K562 (cell line): ENCODE data around the gene PCDHGB7. TPM values are rescaled to one million over a fixed set of nuclear protein-coding genes. Genes with fewer than 3 reads are reported as not detected.

ENCODE experiments used
- ATAC-seq: fragments of 200-7000 bp; cut with Tn5 transposase; 3 replicates; pipeline ENCODE4 v1.9.1; 2020; ENCODE audit warnings: moderate library complexity
- BruUV-seq: library from RNA; stranded (reverse); fragments of 400-500 nt; replicated peaks from 2 replicates; lab custom pipeline; 2021; lab: Mats Ljungman, UMichigan
- CTCF ChIA-PET: fragments of 300-600 bp; formaldehyde crosslinking; extraction: SDS; loops from one replicate; lab custom pipeline; 2021; ENCODE audit warnings: low intra/inter-chr PET ratio; lab: Yijun Ruan, JAX
- POLR2A ChIA-PET: fragments of 300-600, 350-650 bp; sonication (Branson Sonifier 250); formaldehyde crosslinking; extraction: SDS; loops from one replicate; lab custom pipeline; 2021; ENCODE audit warnings: antibody characterized with exemption, inconsistent platforms; lab: Yijun Ruan, JAX
- DNase-seq, 4 experiments: peaks; one replicate each; pipeline versions ENCODE4 v3.0.0 to v3.0.0-alpha.2; 2011 to 2018; ENCODE audit warnings: low spot score in 3 of 4, mixed read lengths in 3 of 4; ENCODE audit errors: extremely low read depth in 1 of 4
- FAIRE-seq: peaks from 2 replicates; lab custom pipeline; 2011; peaks lifted over from hg19 to GRCh38; lab: Jason Lieb, UNC
- H2AFZ ChIP-seq: 2 replicates; pipeline ENCODE4 v1.6.0; 2011; ENCODE audit warnings: low read depth, low read length, control low read depth, inconsistent platforms
- H3K27ac ChIP-seq: fragments of 200-600 bp; 3 replicates; pipeline ENCODE4 v1.8.0; 2011; ENCODE audit warnings: low read depth, mild to moderate bottlenecking, control low read depth, inconsistent platforms, low read length, moderate library complexity, mixed read lengths; ENCODE audit errors: extremely low read depth
- H3K27me3 ChIP-seq, 2 experiments: fragments of 300-600 bp in 1 of 2; 2 replicates in 1 of 2; 3 replicates in 1 of 2; pipeline versions ENCODE4 v1.6.0 to v1.8.0; 2011; ENCODE audit warnings: inconsistent platforms in 2 of 2, low read length in 2 of 2, mild to moderate bottlenecking in 1 of 2, mixed read lengths in 1 of 2, moderate library complexity in 1 of 2; ENCODE audit not compliant: control insufficient read depth in 2 of 2, insufficient read depth in 2 of 2
- H3K36me3 ChIP-seq: fragments of 300-600 bp; 3 replicates; pipeline ENCODE4 v1.8.0; 2011; ENCODE audit warnings: mild to moderate bottlenecking, low read length, inconsistent platforms; ENCODE audit not compliant: control insufficient read depth, insufficient read depth
- H3K4me1 ChIP-seq, 2 experiments: fragments of 200-600 bp in 1 of 2; replicated peaks in 1 of 2; 2 replicates in 1 of 2; 3 replicates in 1 of 2; pipeline versions ENCODE4 v1.5.1 to v1.8.0; 2011; ENCODE audit warnings: inconsistent platforms in 2 of 2, low read length in 2 of 2, mild to moderate bottlenecking in 1 of 2, mixed read lengths in 1 of 2, moderate library complexity in 1 of 2; ENCODE audit not compliant: control insufficient read depth in 2 of 2, insufficient read depth in 2 of 2
- H3K4me2 ChIP-seq: 2 replicates; pipeline ENCODE4 v1.6.1; 2011; ENCODE audit warnings: low read length, control low read depth, inconsistent platforms, mixed read lengths; ENCODE audit not compliant: insufficient read depth
- H3K4me3 ChIP-seq: fragments of 200-600 bp; sonication (generic), shearing (Covaris generic); 2 replicates; pipeline ENCODE4 v1.5.1; 2016; ENCODE audit warnings: control low read depth, inconsistent platforms
- H3K79me2 ChIP-seq: fragments of 200-600 bp; 3 replicates; pipeline ENCODE4 v1.8.0; 2011; ENCODE audit warnings: low read length, inconsistent platforms; ENCODE audit not compliant: control insufficient read depth, insufficient read depth
- H3K9ac ChIP-seq, 2 experiments: 2 replicates each; pipeline versions ENCODE4 v1.6.0 to v1.6.1; 2011; ENCODE audit warnings: low read depth in 2 of 2, low read length in 2 of 2, control low read depth in 1 of 2, inconsistent platforms in 1 of 2, mild to moderate bottlenecking in 1 of 2, mixed read lengths in 1 of 2; ENCODE audit not compliant: insufficient read depth in 1 of 2
- H3K9me1 ChIP-seq: one replicate; pipeline ENCODE4 v1.6.0; 2011; ENCODE audit warnings: inconsistent platforms, mild to moderate bottlenecking, low read length, moderate library complexity; ENCODE audit not compliant: control insufficient read depth, insufficient read depth
- H3K9me3 ChIP-seq: replicated peaks from 2 replicates; pipeline ENCODE4 v1.5.1; 2011; ENCODE audit warnings: low read depth, low read length, inconsistent platforms; ENCODE audit not compliant: control insufficient read depth, insufficient read depth
- H4K20me1 ChIP-seq: replicated peaks from 2 replicates; pipeline ENCODE4 v1.6.1; 2011; ENCODE audit warnings: low read length, inconsistent platforms, mixed read lengths; ENCODE audit not compliant: control insufficient read depth, insufficient read depth
- ARID4B ChIP-seq: sonication (generic); formaldehyde crosslinking; IDR thresholded peaks from 2 replicates; pipeline ENCODE4 v1.8.0; 2022; ENCODE audit warnings: mild to moderate bottlenecking, missing genetic modification reagents
- RBM14 ChIP-seq: fragments of 200-400 bp; formaldehyde crosslinking; IDR thresholded peaks from 2 replicates; pipeline ENCODE4 v1.6.1; 2018; ENCODE audit warnings: low read depth, mild to moderate bottlenecking, low read length, moderate library complexity, borderline replicate concordance; ENCODE audit not compliant: insufficient read depth
- REST ChIP-seq, 2 experiments: fragments of 450-650 bp; formaldehyde crosslinking in 1 of 2; IDR thresholded peaks; 2 replicates each; pipeline versions ENCODE4 v1.4.0 to v1.6.1; 2014 to 2020; ENCODE audit warnings: mild to moderate bottlenecking in 2 of 2, borderline replicate concordance in 1 of 2, low read depth in 1 of 2
- WGBS: fragments of 100-300 bp; shearing (Covaris generic); methylation state at CpG from one replicate; pipeline ENCODE4 v1.1.6; 2016; ENCODE audit warnings: low coverage, mixed read lengths; ENCODE audit not compliant: insufficient coverage; ENCODE audit errors: missing lambda C conversion rate; 5-methylcytosine and 5-hydroxymethylcytosine counted together
- in situ Hi-C: fragments of 300-500 bp; cut with MboI; formaldehyde crosslinking; loops from 4 replicates; pipeline ENCODE4 v1.15.0; 2018; ENCODE audit warnings: inconsistent platforms, mixed read lengths
- intact Hi-C: fragments of 100-400 bp; cut with micrococcal nuclease; formaldehyde crosslinking; loops from 2 replicates; pipeline ENCODE4 v1.14.2; 2022
- polyA plus RNA-seq, 8 experiments: library from polyadenylated mRNA; depleted of rRNA in 4 of 8; stranded (reverse) in 5 of 8; unstranded in 3 of 8; fragments of >200 nt; fragmentation: Nextera tagmentation in 2 of 8; fragmentation: Illumina TruSeq in 1 of 8; extraction: Ambion mirVana in 2 of 8; extraction: Trizol in 1 of 8; gene quantifications; 2 replicates each; pipeline versions ENCODE4 v1.2.1 to v1.2.3, GENCODE V29; 2011 to 2014; ENCODE audit warnings: inconsistent platforms in 1 of 8, missing spikeins in 1 of 8
- total RNA-seq, 7 experiments: library from RNA; depleted of rRNA in 6 of 7; stranded (reverse); fragments of >200 nt in 6 of 7; fragmentation: Illumina TruSeq in 2 of 7; extraction: Trizol in 2 of 7; gene quantifications; 2 replicates each; pipeline versions ENCODE4 v1.2.1 to v1.2.3, GENCODE V29; 2011 to 2021; ENCODE audit warnings: low replicate concordance in 1 of 7

PCDHGB7 gene
- total and polyA plus RNA-seq, 9 of the 15 experiments (the other 6 are each of a cell fraction or from before 2014, with no cell fraction given): 0.09 TPM; not detected in 8

GRCh38 chr5:141422742-141423291 lies 5.3 kb downstream of the PCDHGB7 start:
- FAIRE-seq (no peak), DNase-seq (no peak), ATAC-seq (no peak)
- no TSS peak for BruUV-seq
- H3K9me3 ChIP-seq: 0 out of 2 replicates have a peak, but pooled peaks cover 1% of the 10 kb centered on the region
- intact Hi-C loops (loop anchor here (5.0 kb wide), 1 partner anchor 89 kb away; no protein-coding TSS in a partner anchor), in situ Hi-C loops (loop anchor here (5.0 kb wide), 2 partner anchors 99 to 139 kb away; no protein-coding TSS in a partner anchor)
- peaks cover 0 to 22% of the 10 kb centered on the region in 2 experiments; a peak in 2 of 5 replicates for H3K4me1 ChIP-seq
- no peaks in the 10 kb centered on the region for H3K79me2 ChIP-seq
- no peak overlapping the region for H2AFZ ChIP-seq
- H3K4me2 ChIP-seq: no peak overlapping the region
- H3K36me3 ChIP-seq: no peaks in the 10 kb centered on the region
- no peak overlapping the region for H3K9ac ChIP-seq
- H3K9me1 ChIP-seq: no peaks in the 10 kb centered on the region
- H4K20me1 ChIP-seq: no peaks in the 10 kb centered on the region
- H3K27ac ChIP-seq: no peak overlapping the region
- TF ChIP-seq RBM14: no peak
- TF ChIP-seq ARID4B (CRISPR knock-in tag): 0 out of 2 replicates have a peak, but pooled peaks have one; percentile 27
- TF ChIP-seq REST (IDR thresholded peaks at IDR 0.05; ENCODE audit: borderline replicate concordance): peak; percentile 33; the same call in 1 of the 2 replicates
- no peak for TF ChIP-seq REST (CRISPR knock-in tag; IDR thresholded peaks at IDR 0.05; ENCODE audit: low read depth)
- ChIA-PET POLR2A (no interaction called here), CTCF (no interaction called here)
- WGBS: 24% methylated on average over 34 of the region's 42 CpGs
- H3K27me3 ChIP-seq: peaks cover 6 to 47% of the 10 kb centered on the region in 2 experiments; a peak in 3 of 5 replicates
- no peak overlapping the region for H3K4me3 ChIP-seq
